Dendritic cell treated with granulocyte-macrophage colony-stimulating factor and Interleukin-4, amounts not matched to agents 40 ng/mL and 50 ng/mL, for 4 days (primary cell): Measurements from ENCODE around the gene MAP3K12.

Source experiments
- H3K27ac Mint-ChIP-seq: one replicate; pipeline ENCODE4 v1.8.0; 2022; ENCODE audit warnings: mild to moderate bottlenecking, mixed read lengths
- H3K27me3 Mint-ChIP-seq: one replicate; pipeline ENCODE4 v1.8.0; 2022; ENCODE audit warnings: mild to moderate bottlenecking, mixed read lengths
- H3K36me3 Mint-ChIP-seq: one replicate; pipeline ENCODE4 v1.8.0; 2022; ENCODE audit warnings: low read depth, mixed read lengths
- H3K4me1 Mint-ChIP-seq: one replicate; pipeline ENCODE4 v1.8.0; 2022; ENCODE audit warnings: low read depth, mixed read lengths
- H3K4me3 Mint-ChIP-seq: one replicate; pipeline ENCODE4 v1.8.0; 2022; ENCODE audit warnings: mild to moderate bottlenecking, moderate library complexity, mixed read lengths
- H3K9me3 Mint-ChIP-seq: one replicate; pipeline ENCODE4 v1.8.0; 2022; ENCODE audit warnings: mixed read lengths
- intact Hi-C: fragments of 100-400 bp; cut with micrococcal nuclease; formaldehyde crosslinking; loops from one replicate; pipeline ENCODE4 v1.15.0; 2022

MAP3K12 gene

GRCh38 chr12:53516758-53517455, 17.6 kb upstream of the MAP3K12 start:
- peaks cover 32% of the 10 kb centered on the region for H3K4me1 Mint-ChIP-seq
- H3K4me3 Mint-ChIP-seq = no peak overlapping the region
- no peaks in the 10 kb centered on the region for H3K9me3 Mint-ChIP-seq
- intact Hi-C loops = no loop called here
- no peak overlapping the region for H3K27ac Mint-ChIP-seq
- H3K27me3 Mint-ChIP-seq = no peaks in the 10 kb centered on the region
- H3K36me3 Mint-ChIP-seq = peaks cover 90% of the 10 kb centered on the region

- H3K4me1 Mint-ChIP-seq = peaks cover 32% of the 10 kb centered on the region
- H3K4me3 Mint-ChIP-seq = no peak overlapping the region
- intact Hi-C loops = no loop called here
- peaks cover 91% of the 10 kb centered on the region for H3K36me3 Mint-ChIP-seq
- H3K27me3 Mint-ChIP-seq = no peaks in the 10 kb centered on the region
- H3K9me3 Mint-ChIP-seq = no peaks in the 10 kb centered on the region
- H3K27ac Mint-ChIP-seq = no peak overlapping the region
Observed at GRCh38 chr12:53515291-53515680, 16.0 kb upstream of the MAP3K12 start.

GRCh38 chr12:53514628-53515290, 15.5 kb upstream of the MAP3K12 start:
- H3K27ac Mint-ChIP-seq = no peak overlapping the region
- no peaks in the 10 kb centered on the region for H3K27me3 Mint-ChIP-seq
- peaks cover 91% of the 10 kb centered on the region for H3K36me3 Mint-ChIP-seq
- H3K4me3 Mint-ChIP-seq = no peak overlapping the region
- no peaks in the 10 kb centered on the region for H3K9me3 Mint-ChIP-seq
- intact Hi-C loops = no loop called here
- H3K4me1 Mint-ChIP-seq = peaks cover 28% of the 10 kb centered on the region

- Mint-ChIP-seq H3K27me3 (no peaks in the 10 kb centered on the region), H3K27ac (no peak overlapping the region), H3K4me3 (no peak overlapping the region), H3K9me3 (no peaks in the 10 kb centered on the region), H3K36me3 (peaks cover 90% of the 10 kb centered on the region), H3K4me1 (peaks cover 28% of the 10 kb centered on the region)
- intact Hi-C loops = no loop called here
Observed at GRCh38 chr12:53513712-53514410, 14.6 kb upstream of the MAP3K12 start.

GRCh38 chr12:53510181-53510812, 11.0 kb upstream of the MAP3K12 start:
- intact Hi-C loops = no loop called here

GRCh38 chr12:53508534-53509170, 9.4 kb upstream of the MAP3K12 start:
- no peak overlapping the region for H3K4me3 Mint-ChIP-seq

More at GRCh38 chr12:53510181-53510812, 11.0 kb upstream of the MAP3K12 start:
- Mint-ChIP-seq H3K4me3 (no peak overlapping the region), H3K9me3 (no peaks in the 10 kb centered on the region), H3K4me1 (peaks cover 12% of the 10 kb centered on the region), H3K27ac (no peak overlapping the region), H3K27me3 (no peaks in the 10 kb centered on the region), H3K36me3 (peaks cover 88% of the 10 kb centered on the region)

GRCh38 chr12:53507603-53507885, 8.3 kb upstream of the MAP3K12 start:
- H3K9me3 Mint-ChIP-seq = no peaks in the 10 kb centered on the region
- H3K27me3 Mint-ChIP-seq = no peaks in the 10 kb centered on the region
- H3K4me3 Mint-ChIP-seq = no peak overlapping the region
- no peak overlapping the region for H3K27ac Mint-ChIP-seq
- H3K4me1 Mint-ChIP-seq = peaks cover 32% of the 10 kb centered on the region
- intact Hi-C loops = loop anchor here (5.0 kb wide), 1 partner anchor 40 kb away; no protein-coding TSS in a partner anchor
- peaks cover 86% of the 10 kb centered on the region for H3K36me3 Mint-ChIP-seq

More at GRCh38 chr12:53508534-53509170, 9.4 kb upstream of the MAP3K12 start:
- H3K27me3 Mint-ChIP-seq = no peaks in the 10 kb centered on the region
- intact Hi-C loops = loop anchor here (1.0 to 5.0 kb wide), 2 partner anchors 41 to 156 kb away; no protein-coding TSS in a partner anchor
- H3K4me1 Mint-ChIP-seq = peaks cover 21% of the 10 kb centered on the region
- peaks cover 88% of the 10 kb centered on the region for H3K36me3 Mint-ChIP-seq
- peak overlapping the region; percentile 29 for H3K27ac Mint-ChIP-seq
- H3K9me3 Mint-ChIP-seq = no peaks in the 10 kb centered on the region

GRCh38 chr12:53506881-53507602, 7.8 kb upstream of the MAP3K12 start, which contains the start of gene NPFF:
NPFF (minus strand) TSS chr12:53507484; CDS start chr12:53507474, 10 bp downstream.
- intact Hi-C loops = loop anchor here (5.0 kb wide), 1 partner anchor 40 kb away; no protein-coding TSS in a partner anchor

GRCh38 chr12:53506450-53506785, 7.2 kb upstream of the MAP3K12 start:
- H3K27ac Mint-ChIP-seq = no peak overlapping the region
- peaks cover 41% of the 10 kb centered on the region for H3K4me1 Mint-ChIP-seq

More at GRCh38 chr12:53506881-53507602, 7.8 kb upstream of the MAP3K12 start, which contains the start of gene NPFF:
- Mint-ChIP-seq H3K4me1 (peaks cover 36% of the 10 kb centered on the region), H3K36me3 (peaks cover 83% of the 10 kb centered on the region), H3K27ac (no peak within 1 kb of the TSS), H3K4me3 (no peak within 1 kb of the TSS), H3K27me3 (no peaks in the 10 kb centered on the region), H3K9me3 (no peaks in the 10 kb centered on the region)

GRCh38 chr12:53505555-53506449, 6.5 kb upstream of the MAP3K12 start:
- intact Hi-C loops = loop anchor here (5.0 kb wide), 1 partner anchor 39 kb away; no protein-coding TSS in a partner anchor
- H3K9me3 Mint-ChIP-seq = no peaks in the 10 kb centered on the region
- peaks cover 77% of the 10 kb centered on the region for H3K36me3 Mint-ChIP-seq
- peaks cover 41% of the 10 kb centered on the region for H3K4me1 Mint-ChIP-seq
- no peaks in the 10 kb centered on the region for H3K27me3 Mint-ChIP-seq
- peak overlapping the region; percentile 69 for H3K27ac Mint-ChIP-seq
- H3K4me3 Mint-ChIP-seq = no peak overlapping the region

More at GRCh38 chr12:53506450-53506785, 7.2 kb upstream of the MAP3K12 start:
- H3K9me3 Mint-ChIP-seq = no peaks in the 10 kb centered on the region
- intact Hi-C loops = loop anchor here (5.0 kb wide), 1 partner anchor 39 kb away; no protein-coding TSS in a partner anchor
- no peak overlapping the region for H3K4me3 Mint-ChIP-seq
- H3K36me3 Mint-ChIP-seq = peaks cover 78% of the 10 kb centered on the region
- no peaks in the 10 kb centered on the region for H3K27me3 Mint-ChIP-seq

GRCh38 chr12:53505086-53505485, 5.8 kb upstream of the MAP3K12 start:
- peaks cover 72% of the 10 kb centered on the region for H3K36me3 Mint-ChIP-seq
- H3K27ac Mint-ChIP-seq = peak overlapping the region; percentile 69
- H3K4me3 Mint-ChIP-seq = no peak overlapping the region
- H3K4me1 Mint-ChIP-seq = peaks cover 43% of the 10 kb centered on the region
- no peaks in the 10 kb centered on the region for H3K9me3 Mint-ChIP-seq
- no peaks in the 10 kb centered on the region for H3K27me3 Mint-ChIP-seq
- intact Hi-C loops = loop anchor here (5.0 kb wide), 1 partner anchor 38 kb away; no protein-coding TSS in a partner anchor
